ENCODE results near the gene RERG. TPM values are rescaled to one million over a fixed set of nuclear protein-coding genes. Genes with fewer than 3 reads are reported as not detected.

The RERG gene, protein sequence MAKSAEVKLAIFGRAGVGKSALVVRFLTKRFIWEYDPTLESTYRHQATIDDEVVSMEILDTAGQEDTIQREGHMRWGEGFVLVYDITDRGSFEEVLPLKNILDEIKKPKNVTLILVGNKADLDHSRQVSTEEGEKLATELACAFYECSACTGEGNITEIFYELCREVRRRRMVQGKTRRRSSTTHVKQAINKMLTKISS
- 1 to 10 TPM; 4.3 to 6.5 (median 5.8) TPM for total RNA-seq

DNA sequence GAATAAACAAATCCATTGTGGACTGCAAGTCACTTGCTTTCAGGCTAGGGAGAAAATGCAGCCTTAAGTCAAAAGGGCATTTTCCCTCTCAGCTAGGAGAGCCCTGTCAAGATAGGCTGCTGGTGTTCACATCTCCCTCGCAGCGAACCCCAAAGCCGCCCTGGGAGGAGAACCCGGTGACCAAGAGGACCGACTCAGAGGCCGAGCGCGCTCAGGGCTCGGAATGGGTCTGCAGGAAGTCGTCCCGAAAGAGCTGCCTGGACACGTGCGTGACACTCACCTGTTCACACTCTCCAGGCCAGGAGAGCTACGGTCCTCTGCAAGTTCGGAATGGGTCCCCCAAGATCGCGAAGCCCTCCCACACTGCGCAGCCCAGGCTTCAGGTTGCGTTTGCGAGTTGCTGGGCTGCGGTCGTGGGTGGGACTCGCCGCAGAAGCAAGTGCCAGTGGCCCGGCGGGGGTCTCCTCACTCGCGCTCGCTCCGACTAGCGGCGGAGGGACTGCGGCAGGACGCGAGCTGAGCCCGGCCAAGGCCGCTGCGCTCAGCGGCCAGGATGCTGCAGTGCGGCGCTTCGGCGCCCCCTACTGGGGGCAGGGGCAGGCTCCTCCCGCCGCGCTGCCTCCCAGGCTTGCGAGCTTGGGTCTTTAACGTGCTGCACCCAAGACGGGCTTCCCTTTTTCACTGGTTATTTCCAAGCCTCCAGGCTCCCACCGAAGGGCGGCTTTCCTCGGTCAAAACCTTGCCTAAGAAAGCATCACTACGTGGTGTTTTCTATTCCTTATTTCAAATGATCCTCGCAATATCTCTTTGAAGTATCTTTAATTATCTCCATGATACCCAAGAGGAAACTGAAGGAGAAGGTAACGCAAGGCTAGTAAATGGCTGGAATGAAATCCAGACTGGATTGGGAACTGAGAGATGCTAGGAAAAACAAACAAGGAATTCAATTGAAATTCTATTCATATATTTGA lies at the start of gene RERG:
TSS of gene RERG (minus strand) at position 503 of the 971 bp plus-strand sequence. CDS start 3,928 bp downstream, outside the sequence.
- peak; percentile 89 to 97 for ATAC-seq
- peak; percentile 48 to 52 for DNase-seq
- Histone ChIP-seq H3K27ac (peak within 1 kb of the TSS; percentile 63 to 71 (median 70)), H3K4me1 (peaks cover 5 to 7% of the 10 kb centered on the region in 2 donors), H3K4me3 (peak within 1 kb of the TSS; percentile 54 to 60 (median 56)), H3K9me3 (no peaks in the 10 kb centered on the region), H3K36me3 (no peaks in the 10 kb centered on the region), H3K27me3 (no peaks in the 10 kb centered on the region)
- in situ Hi-C loops (cut with MboI; ENCODE audit: low sequenced_read_pairs in 4 of 4) (loop anchor here in 1 of 4 donors (5.0 to 10.0 kb wide), 2 partner anchors 69 to 376 kb away; partner anchors contain the start of gene ART4), intact Hi-C loops (cut with DNase I; ENCODE audit: low total_unique reads) (loop anchor here (1.0 to 10.0 kb wide), 3 partner anchors 70 to 376 kb away; no protein-coding TSS in a partner anchor)
- peak in 1 of 2 donors; percentile 22 for TF ChIP-seq POLR2A (IDR thresholded peaks at IDR 0.05)
- TF ChIP-seq, protein P1, sequence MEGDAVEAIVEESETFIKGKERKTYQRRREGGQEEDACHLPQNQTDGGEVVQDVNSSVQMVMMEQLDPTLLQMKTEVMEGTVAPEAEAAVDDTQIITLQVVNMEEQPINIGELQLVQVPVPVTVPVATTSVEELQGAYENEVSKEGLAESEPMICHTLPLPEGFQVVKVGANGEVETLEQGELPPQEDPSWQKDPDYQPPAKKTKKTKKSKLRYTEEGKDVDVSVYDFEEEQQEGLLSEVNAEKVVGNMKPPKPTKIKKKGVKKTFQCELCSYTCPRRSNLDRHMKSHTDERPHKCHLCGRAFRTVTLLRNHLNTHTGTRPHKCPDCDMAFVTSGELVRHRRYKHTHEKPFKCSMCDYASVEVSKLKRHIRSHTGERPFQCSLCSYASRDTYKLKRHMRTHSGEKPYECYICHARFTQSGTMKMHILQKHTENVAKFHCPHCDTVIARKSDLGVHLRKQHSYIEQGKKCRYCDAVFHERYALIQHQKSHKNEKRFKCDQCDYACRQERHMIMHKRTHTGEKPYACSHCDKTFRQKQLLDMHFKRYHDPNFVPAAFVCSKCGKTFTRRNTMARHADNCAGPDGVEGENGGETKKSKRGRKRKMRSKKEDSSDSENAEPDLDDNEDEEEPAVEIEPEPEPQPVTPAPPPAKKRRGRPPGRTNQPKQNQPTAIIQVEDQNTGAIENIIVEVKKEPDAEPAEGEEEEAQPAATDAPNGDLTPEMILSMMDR (IDR thresholded peaks at IDR 0.05 in 4 of 5, conservative IDR thresholded peaks at IDR 0.05 in 1 of 5), result peak; percentile 85 to 96 (median 91)

DNA sequence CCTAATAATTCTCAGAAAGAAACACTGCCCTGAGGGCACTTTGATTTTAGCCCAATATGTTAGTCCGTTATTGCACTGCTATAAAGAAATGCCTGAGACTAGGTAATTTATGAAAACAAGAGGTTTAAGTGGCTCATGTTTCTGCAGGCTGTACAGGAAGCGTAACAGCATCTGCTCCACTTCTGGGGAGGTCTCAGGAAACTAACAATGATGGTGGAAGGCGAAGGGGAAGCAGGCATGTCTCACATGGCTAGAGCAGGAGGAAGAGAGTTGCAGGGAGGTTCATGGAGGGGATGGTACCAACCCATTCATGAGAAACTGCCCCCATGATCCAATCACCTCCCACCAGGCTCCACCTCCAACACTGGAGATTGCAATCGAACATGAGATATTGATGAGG lies 49.4 kb upstream of the RERG start:
- Histone ChIP-seq H3K4me3 (no peak overlapping the region), H3K9me3 (no peaks in the 10 kb centered on the region), H3K27me3 (no peaks in the 10 kb centered on the region), H3K4me1 (peaks cover 0 to 16% of the 10 kb centered on the region in 2 donors), H3K27ac (no peak overlapping the region), H3K36me3 (no peaks in the 10 kb centered on the region)
- DNase-seq (no peak), ATAC-seq (no peak)
- in situ Hi-C loops (cut with MboI; ENCODE audit: low sequenced_read_pairs in 4 of 4) (loop anchor here (5.0 to 25.0 kb wide), 8 partner anchors 43 to 617 kb away; partner anchors contain the start of genes ART4 (in 1 of the 4) and STRAP (in 1 of the 4)), intact Hi-C loops (cut with DNase I; ENCODE audit: low total_unique reads) (loop anchor here (10.0 kb wide), 1 partner anchor 514 kb away; the partner anchor contains the start of gene EPS8)
- TF ChIP-seq, protein P1 (IDR thresholded peaks at IDR 0.05 in 4 of 5, conservative IDR thresholded peaks at IDR 0.05 in 1 of 5), result no peak
- TF ChIP-seq POLR2A (IDR thresholded peaks at IDR 0.05), result no peak

DNA sequence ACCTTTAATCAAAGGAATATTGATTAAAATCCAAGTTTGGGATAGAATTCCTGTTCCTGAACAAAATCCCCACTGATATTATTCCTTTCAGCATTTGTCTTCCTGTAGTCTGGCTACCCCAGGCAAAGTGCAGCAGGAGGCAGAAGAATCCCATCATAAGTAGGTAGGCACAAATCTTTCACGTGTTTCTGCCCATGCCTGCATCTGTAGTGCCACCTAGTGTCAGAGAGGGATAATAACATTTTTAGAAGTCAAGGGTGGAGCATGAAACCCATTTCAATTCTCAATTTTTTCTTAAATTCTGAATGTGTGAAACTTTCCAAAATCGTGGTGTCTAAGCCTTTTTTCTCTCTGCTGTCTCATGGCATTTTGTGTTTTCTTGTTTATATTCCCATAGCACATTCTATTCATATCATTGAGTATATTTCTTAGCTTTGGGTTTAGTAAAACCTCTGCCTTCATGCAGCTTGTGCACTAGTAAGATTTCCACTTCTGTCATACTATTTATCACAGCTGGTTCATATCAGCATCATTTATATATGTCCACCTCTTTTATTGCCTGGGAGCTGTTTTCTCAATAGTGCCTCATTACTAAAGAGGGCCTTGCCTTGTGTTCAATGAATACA lies 47.8 kb upstream of the RERG start:
- no peaks in the 10 kb centered on the region for H3K27me3 ChIP-seq
- intact Hi-C loops (cut with DNase I; ENCODE audit: low total_unique reads) (loop anchor here (1.0 to 5.0 kb wide), 3 partner anchors 42 to 422 kb away; no protein-coding TSS in a partner anchor), in situ Hi-C loops (cut with MboI; ENCODE audit: low sequenced_read_pairs in 4 of 4) (loop anchor here in 3 of 4 donors (5.0 to 25.0 kb wide), 5 partner anchors 37 to 618 kb away; partner anchors contain the start of genes ART4 (in 2 of the 3) and STRAP (in 1 of the 3))
- no peaks in the 10 kb centered on the region for H3K9me3 ChIP-seq
- peaks cover 0 to 3% of the 10 kb centered on the region in 2 donors for H3K4me1 ChIP-seq
- H3K4me3 ChIP-seq, result no peak overlapping the region
- H3K36me3 ChIP-seq, result no peaks in the 10 kb centered on the region
- H3K27ac ChIP-seq, result no peak overlapping the region
- DNase-seq, result peak in 1 of 2 donors; percentile 31
- no peak for TF ChIP-seq POLR2A (IDR thresholded peaks at IDR 0.05)
- TF ChIP-seq, protein P1 (IDR thresholded peaks at IDR 0.05 in 4 of 5, conservative IDR thresholded peaks at IDR 0.05 in 1 of 5), result peak; percentile 66 to 86 (median 75)
- ATAC-seq, result peak; percentile 56 to 60

DNA sequence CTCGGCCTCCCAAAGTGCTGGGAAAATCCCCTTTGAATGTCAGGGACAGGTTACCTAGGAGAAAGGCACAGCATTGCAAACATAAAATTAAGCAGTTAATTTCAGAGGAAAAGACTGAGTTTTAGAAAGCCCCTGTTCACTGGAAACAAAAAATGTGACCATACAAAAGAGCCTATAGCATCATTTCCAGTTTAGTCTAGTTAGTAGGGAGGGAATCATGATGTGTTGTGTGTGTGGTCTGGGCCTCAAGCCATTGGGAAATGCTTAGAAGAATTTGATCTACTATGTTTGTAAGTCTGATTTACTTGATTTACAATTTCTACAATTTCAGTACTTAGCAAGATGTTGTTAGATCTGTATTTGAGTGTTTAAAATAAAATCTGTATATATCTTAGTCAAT lies 47.1 kb upstream of the RERG start:
- DNase-seq (no peak), ATAC-seq (no peak)
- no peak for TF ChIP-seq POLR2A (IDR thresholded peaks at IDR 0.05)
- TF ChIP-seq, protein P1 (IDR thresholded peaks at IDR 0.05 in 4 of 5, conservative IDR thresholded peaks at IDR 0.05 in 1 of 5), result no peak
- Histone ChIP-seq H3K36me3 (no peaks in the 10 kb centered on the region), H3K9me3 (no peaks in the 10 kb centered on the region), H3K27me3 (no peaks in the 10 kb centered on the region), H3K27ac (no peak overlapping the region), H3K4me3 (no peak overlapping the region), H3K4me1 (no peaks in the 10 kb centered on the region)
- intact Hi-C loops (cut with DNase I; ENCODE audit: low total_unique reads), result loop anchor here (5.0 kb wide), 1 partner anchor 421 kb away; no protein-coding TSS in a partner anchor
- in situ Hi-C loops (cut with MboI; ENCODE audit: low sequenced_read_pairs in 4 of 4), result loop anchor here in 3 of 4 donors (5.0 to 25.0 kb wide), 5 partner anchors 36 to 619 kb away; partner anchors contain the start of genes ART4 (in 2 of the 3) and STRAP (in 1 of the 3)

Measured in gastrocnemius medialis (tissue), 4 donors.